Measurements from ENCODE around the gene C18orf32. TPM values are rescaled to one million over a fixed set of nuclear protein-coding genes. Genes with fewer than 3 reads are reported as not detected.

The C18orf32 gene
- total RNA-seq, 1 experiment from 2014 or later, result 14.0 TPM

DNA sequence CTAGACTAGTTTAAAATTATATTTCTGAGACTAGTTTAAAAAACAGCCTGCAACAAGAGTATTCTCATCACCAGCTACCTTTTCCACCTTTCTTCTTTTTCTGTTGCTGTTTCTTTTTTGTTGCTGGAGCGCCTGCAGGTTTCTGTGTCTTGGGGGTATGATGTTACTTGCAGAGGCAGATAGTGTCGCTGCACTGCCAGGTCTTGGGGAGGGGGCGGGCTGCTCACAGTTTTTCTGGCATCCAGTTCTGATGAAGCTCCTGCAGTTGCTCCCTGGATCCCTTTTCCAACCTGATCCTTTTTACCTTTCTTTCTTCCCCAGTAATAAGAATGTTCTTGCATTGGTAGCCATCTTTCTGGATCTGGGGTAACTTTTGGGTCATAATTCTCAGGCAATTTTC, 8.0 kb upstream of the C18orf32 start:
- CTCF ChIA-PET, result no interaction called here
- H3K27ac Mint-ChIP-seq (ENCODE audit: unreplicated experiment), result no peak overlapping the region
- H3K4me1 Mint-ChIP-seq (ENCODE audit: low read depth, unreplicated experiment), result no peaks in the 10 kb centered on the region

DNA sequence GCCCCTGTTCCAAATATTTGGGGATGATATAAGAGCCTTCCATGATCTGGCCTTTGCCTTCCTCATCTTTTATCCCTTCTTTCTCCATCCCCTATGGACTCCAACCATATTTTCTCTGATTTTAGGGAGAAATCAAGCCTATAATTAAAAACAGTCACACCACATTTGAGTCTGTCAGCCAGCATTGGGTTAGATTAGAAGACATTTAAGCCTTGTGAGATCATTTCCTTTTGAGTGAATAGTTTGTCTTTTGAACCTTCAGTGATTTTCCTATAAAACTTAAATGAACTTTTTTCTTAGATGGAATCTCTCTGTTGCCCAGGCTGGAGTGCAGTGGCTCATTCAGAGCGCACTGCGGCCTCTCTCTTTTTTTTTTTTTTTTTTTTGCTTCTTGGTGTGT, 7.6 kb upstream of the C18orf32 start:
- no peaks in the 10 kb centered on the region for H3K36me3 ChIP-seq (ENCODE audit: control insufficient read depth, insufficient read depth, low read length)
- H3K27ac Mint-ChIP-seq (ENCODE audit: unreplicated experiment), result no peak overlapping the region
- intact Hi-C loops (cut with micrococcal nuclease; ENCODE audit: unreplicated experiment), result no loop called here
- CTCF ChIA-PET, result no interaction called here
- H3K4me3 ChIP-seq (ENCODE audit: low read depth, low read length), result no peak overlapping the region
- H3K27me3 ChIP-seq (replicated peaks; ENCODE audit: control insufficient read depth, insufficient read depth, low read length), result no peaks in the 10 kb centered on the region
- peaks cover 30% of the 10 kb centered on the region for H3K36me3 Mint-ChIP-seq (ENCODE audit: insufficient read depth, unreplicated experiment)
- no peak overlapping the region for H3K4me3 Mint-ChIP-seq (ENCODE audit: unreplicated experiment)
- POLR2A ChIA-PET, result no interaction called here
- no peaks in the 10 kb centered on the region for H3K27me3 Mint-ChIP-seq (ENCODE audit: insufficient read depth, unreplicated experiment)
- TF ChIP-seq, protein P1, sequence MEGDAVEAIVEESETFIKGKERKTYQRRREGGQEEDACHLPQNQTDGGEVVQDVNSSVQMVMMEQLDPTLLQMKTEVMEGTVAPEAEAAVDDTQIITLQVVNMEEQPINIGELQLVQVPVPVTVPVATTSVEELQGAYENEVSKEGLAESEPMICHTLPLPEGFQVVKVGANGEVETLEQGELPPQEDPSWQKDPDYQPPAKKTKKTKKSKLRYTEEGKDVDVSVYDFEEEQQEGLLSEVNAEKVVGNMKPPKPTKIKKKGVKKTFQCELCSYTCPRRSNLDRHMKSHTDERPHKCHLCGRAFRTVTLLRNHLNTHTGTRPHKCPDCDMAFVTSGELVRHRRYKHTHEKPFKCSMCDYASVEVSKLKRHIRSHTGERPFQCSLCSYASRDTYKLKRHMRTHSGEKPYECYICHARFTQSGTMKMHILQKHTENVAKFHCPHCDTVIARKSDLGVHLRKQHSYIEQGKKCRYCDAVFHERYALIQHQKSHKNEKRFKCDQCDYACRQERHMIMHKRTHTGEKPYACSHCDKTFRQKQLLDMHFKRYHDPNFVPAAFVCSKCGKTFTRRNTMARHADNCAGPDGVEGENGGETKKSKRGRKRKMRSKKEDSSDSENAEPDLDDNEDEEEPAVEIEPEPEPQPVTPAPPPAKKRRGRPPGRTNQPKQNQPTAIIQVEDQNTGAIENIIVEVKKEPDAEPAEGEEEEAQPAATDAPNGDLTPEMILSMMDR (IDR thresholded peaks at IDR 0.05; ENCODE audit: insufficient read depth in 1 of 2, low read depth in 1 of 2, low read length in 1 of 2, severe bottlenecking in 1 of 2, unreplicated experiment in 1 of 2), result no peak
- DNase-seq, result no peak
- no peaks in the 10 kb centered on the region for H3K9me3 Mint-ChIP-seq (ENCODE audit: unreplicated experiment)
- no peaks in the 10 kb centered on the region for H3K4me1 Mint-ChIP-seq (ENCODE audit: low read depth, unreplicated experiment)
- no peaks in the 10 kb centered on the region for H3K9me3 ChIP-seq
- no TSS peak for BruUV-seq (replicated peaks)
- H3K4me1 ChIP-seq, result peaks cover 7% of the 10 kb centered on the region

More for the DNA sequence above, 8.0 kb upstream of the C18orf32 start:
- no peak for DNase-seq
- no peaks in the 10 kb centered on the region for H3K27me3 ChIP-seq (replicated peaks; ENCODE audit: control insufficient read depth, insufficient read depth, low read length)
- POLR2A ChIA-PET, result no interaction called here
- no peaks in the 10 kb centered on the region for H3K27me3 Mint-ChIP-seq (ENCODE audit: insufficient read depth, unreplicated experiment)
- peaks cover 7% of the 10 kb centered on the region for H3K4me1 ChIP-seq
- intact Hi-C loops (cut with micrococcal nuclease; ENCODE audit: unreplicated experiment), result no loop called here
- H3K4me3 Mint-ChIP-seq (ENCODE audit: unreplicated experiment), result no peak overlapping the region
- TF ChIP-seq, protein P1 (IDR thresholded peaks at IDR 0.05; ENCODE audit: insufficient read depth in 1 of 2, low read depth in 1 of 2, low read length in 1 of 2, severe bottlenecking in 1 of 2, unreplicated experiment in 1 of 2), result no peak
- no peaks in the 10 kb centered on the region for H3K9me3 Mint-ChIP-seq (ENCODE audit: unreplicated experiment)
- H3K4me3 ChIP-seq (ENCODE audit: low read depth, low read length), result no peak overlapping the region
- no peaks in the 10 kb centered on the region for H3K36me3 ChIP-seq (ENCODE audit: control insufficient read depth, insufficient read depth, low read length)
- peaks cover 25% of the 10 kb centered on the region for H3K36me3 Mint-ChIP-seq (ENCODE audit: insufficient read depth, unreplicated experiment)
- BruUV-seq (replicated peaks), result no TSS peak
- H3K9me3 ChIP-seq, result no peaks in the 10 kb centered on the region

GRCh38 chr18:49492694-49493033, 5.6 kb upstream of the C18orf32 start:
- Mint-ChIP-seq H3K4me1 (ENCODE audit: low read depth, unreplicated experiment) (no peaks in the 10 kb centered on the region), H3K27ac (ENCODE audit: unreplicated experiment) (peak overlapping the region; percentile 92), H3K4me3 (ENCODE audit: unreplicated experiment) (peak overlapping the region; percentile 87), H3K9me3 (ENCODE audit: unreplicated experiment) (no peaks in the 10 kb centered on the region), H3K27me3 (ENCODE audit: insufficient read depth, unreplicated experiment) (no peaks in the 10 kb centered on the region), H3K36me3 (ENCODE audit: insufficient read depth, unreplicated experiment) (peaks cover 49% of the 10 kb centered on the region)
- Histone ChIP-seq H3K4me3 (ENCODE audit: low read depth, low read length) (no peak overlapping the region), H3K27me3 (replicated peaks; ENCODE audit: control insufficient read depth, insufficient read depth, low read length) (no peaks in the 10 kb centered on the region), H3K9me3 (no peaks in the 10 kb centered on the region), H3K4me1 (peaks cover 7% of the 10 kb centered on the region), H3K36me3 (ENCODE audit: control insufficient read depth, insufficient read depth, low read length) (no peaks in the 10 kb centered on the region)
- POLR2A ChIA-PET, result no interaction called here
- BruUV-seq (replicated peaks), result no TSS peak
- no peak for DNase-seq
- TF ChIP-seq, protein P1 (IDR thresholded peaks at IDR 0.05; ENCODE audit: insufficient read depth in 1 of 2, low read depth in 1 of 2, low read length in 1 of 2, severe bottlenecking in 1 of 2, unreplicated experiment in 1 of 2), result no peak
- CTCF ChIA-PET, result no interaction called here
- intact Hi-C loops (cut with micrococcal nuclease; ENCODE audit: unreplicated experiment), result loop anchor here (2.0 kb wide), 1 partner anchor 32 kb away; the partner anchor contains the start of gene DYM

All from Caco-2 (cell line).